HG03108 (cell line): ENCODE measurements around the gene KIF24.
"Not testable (repeated sequence)": the region's sequence is repeated elsewhere in the genome, so short reads cannot be mapped to it uniquely, and the experiment has no call there.

ENCODE experiments used
- ATAC-seq: cut with Tn5 transposase; IDR thresholded peaks from one replicate; pipeline ENCODE4 v1.9.1; 2021; ENCODE audit warnings: moderate library complexity; ENCODE audit not compliant: unreplicated experiment

The KIF24 gene

DNA sequence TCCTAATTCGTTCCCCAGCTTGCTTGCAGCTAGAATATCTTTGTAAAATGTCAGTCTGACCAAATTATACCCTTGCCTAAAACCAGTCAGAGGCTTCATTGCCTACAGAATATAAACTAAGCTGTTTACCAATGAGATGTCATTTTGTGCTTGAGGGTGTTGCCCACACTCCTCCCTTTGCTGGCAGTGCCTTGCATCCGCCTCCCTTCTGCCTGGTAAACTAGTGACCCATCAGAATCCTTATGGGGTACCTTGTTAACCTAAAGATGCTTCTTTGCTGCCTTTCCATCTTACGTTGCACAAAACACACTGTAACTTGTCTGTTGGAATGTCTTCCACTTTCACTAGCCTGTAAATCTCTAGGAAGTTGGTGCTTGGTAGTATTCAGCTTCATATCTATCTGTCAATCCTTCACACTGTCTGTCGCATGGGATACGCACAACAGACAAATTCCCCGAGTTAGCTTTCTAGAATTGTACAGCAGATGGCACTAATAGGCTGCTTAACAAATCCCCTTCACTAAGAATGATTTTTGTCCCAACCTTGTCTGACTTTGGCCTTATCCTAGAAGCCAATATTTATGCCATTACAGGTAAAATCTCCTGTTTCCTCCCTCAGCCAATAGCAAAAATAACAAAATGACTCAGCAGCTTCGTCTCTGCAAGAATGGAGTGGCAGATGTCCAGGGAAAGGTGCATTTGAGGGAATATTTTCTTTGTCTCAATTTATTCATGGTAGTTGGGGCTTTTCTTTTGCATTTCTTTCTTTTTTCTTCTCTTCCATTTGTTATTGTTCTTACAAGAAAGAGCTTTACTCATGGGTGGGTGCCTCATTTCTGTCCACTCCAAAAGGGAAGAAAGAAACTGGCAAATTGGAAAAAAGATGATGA, 3.3 kb upstream of the KIF24 start:
- ATAC-seq: no peak

GRCh38 chr9:34331196-34331595, 2.1 kb upstream of the KIF24 start:
- no peak for ATAC-seq

DNA sequence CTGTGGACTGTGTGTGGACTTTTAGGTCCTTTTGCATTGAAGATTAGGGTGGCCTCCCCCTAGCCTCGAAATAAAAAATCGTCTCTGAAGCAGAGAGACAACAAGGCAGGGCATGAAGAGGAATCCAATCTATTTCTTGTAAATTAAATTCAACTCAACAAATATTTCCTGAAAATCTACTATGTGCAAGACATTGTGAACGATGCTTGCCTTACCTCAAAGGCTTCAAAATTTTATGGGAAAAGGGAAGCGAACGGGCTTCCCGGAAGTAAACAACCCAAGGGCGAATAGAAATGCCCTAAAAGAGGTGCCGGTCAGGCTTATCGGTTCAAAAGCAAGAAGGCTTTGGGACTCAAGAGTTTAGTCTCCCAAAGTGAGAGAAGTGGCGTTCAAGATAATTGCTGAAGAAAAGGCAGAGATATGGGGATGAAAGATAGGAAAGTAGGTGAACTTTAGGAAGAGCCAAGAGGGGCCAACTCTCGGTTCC, 525 bp downstream of the KIF24 start:
- ATAC-seq: no peak

DNA sequence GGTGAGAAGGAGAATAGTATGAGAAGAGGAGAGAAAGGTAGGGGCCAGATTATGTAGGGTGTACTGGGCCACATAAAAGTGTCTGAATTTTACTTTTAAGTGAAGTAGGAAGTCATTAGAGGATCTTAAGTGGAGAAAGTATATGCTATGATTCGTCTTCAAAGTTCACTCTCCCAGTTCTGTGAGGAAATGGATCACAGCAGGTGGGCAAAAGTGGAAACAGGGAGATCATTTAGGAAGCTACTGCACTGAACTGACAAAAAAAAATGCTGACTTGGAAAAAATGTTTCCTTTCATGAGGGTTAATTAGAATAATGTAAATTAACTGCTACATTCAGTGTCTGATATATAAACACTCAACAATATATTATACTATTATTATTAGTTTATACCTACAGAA, 2.4 kb downstream of the KIF24 start:
- ATAC-seq: no peak

GRCh38 chr9:34322899-34323591, 6.0 kb downstream of the KIF24 start:
- ATAC-seq: no peak

DNA sequence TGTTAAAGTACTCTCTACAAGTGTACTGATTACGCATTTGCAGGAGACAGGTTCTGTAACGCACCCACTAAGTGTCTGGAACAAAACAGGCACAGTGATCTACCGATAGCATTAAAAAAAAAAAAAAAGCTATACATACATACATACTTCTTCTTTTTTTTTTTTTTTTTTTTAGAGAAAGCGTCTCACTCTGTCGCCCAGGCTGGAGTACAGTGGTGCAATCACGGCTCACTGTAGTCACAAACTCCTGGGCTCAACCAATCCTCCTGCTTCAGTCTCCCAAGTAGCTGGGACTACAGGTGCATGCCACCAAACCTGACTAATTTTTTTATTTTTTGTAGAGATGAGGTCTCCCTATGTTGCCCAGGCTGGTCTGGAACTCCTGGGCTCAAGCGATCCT, 7.6 kb downstream of the KIF24 start:
- ATAC-seq: no peak

GRCh38 chr9:34318163-34318790, 10.8 kb downstream of the KIF24 start:
- ATAC-seq: no peak

DNA sequence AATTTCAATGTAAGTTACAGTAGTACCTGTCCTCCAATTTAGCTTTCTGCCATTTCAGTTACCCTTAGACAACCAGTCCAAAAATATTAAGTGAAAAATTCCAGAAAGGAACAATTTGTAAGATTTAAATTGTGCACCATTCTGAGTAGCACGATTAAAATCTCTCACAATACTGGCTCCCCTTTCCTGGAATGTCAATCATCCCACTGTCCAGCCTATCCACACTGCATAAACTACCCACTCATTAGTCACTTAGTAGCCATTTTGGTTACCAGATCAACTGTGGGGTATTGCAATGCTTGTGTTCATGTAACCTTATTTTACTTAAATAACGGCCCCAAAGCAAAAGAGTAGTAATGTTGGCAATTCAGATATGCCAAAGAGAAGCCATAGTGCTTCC, 11.6 kb downstream of the KIF24 start:
- ATAC-seq: no peak

- no peak for ATAC-seq
These were observed 17.4 kb downstream of the KIF24 start for GRCh38 chr9:34311499-34312185.

DNA sequence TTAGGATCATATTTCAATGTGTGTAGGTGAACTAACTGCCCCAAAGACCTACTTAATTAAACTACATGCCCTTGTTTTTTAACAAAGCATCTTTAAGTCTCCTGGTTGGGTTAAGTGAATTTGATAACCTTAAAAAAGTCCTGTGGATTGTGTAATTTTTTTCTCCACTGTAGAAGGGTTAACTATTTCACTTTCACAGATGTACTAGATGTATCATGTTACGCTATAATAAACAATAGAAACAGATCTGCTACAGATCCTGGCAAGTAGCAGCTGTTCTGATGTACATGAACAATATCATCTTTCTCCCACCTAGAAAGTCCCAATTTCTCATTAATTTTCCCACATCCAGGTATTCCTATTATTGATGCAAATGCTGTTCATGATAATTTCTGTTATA, 18.9 kb downstream of the KIF24 start:
- ATAC-seq: no peak

GRCh38 chr9:34308316-34308715, 20.8 kb downstream of the KIF24 start:
- ATAC-seq: not testable (repeated sequence)

DNA sequence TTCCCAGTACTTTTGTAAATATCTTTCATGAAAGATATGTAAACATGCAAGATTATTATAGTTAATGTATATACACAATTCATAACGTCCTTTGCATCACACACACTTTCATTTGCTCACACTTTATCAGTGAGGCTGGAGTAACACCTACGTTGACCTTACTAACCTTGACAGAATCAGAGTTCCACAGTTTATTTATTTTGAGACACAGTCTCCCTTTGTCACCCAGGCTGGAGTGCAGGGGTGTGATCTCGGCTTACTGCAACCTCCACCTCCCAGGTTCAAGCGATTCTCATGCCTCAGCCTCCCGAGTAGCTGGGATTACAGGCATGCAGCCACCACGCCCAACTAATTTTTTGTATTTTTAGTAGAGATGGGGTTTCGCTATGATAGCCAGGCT, 28.0 kb downstream of the KIF24 start:
- not testable (repeated sequence) for ATAC-seq

- ATAC-seq: no peak
These were observed 36.5 kb downstream of the KIF24 start for GRCh38 chr9:34292552-34292951.

GRCh38 chr9:34291423-34291822, 37.6 kb downstream of the KIF24 start:
- no peak for ATAC-seq

- ATAC-seq: no peak
These were observed 38.0 kb downstream of the KIF24 start for GRCh38 chr9:34291023-34291422.

- ATAC-seq: no peak
These were observed 39.9 kb downstream of the KIF24 start for GRCh38 chr9:34289159-34289558.

- ATAC-seq: no peak
These were observed 47.0 kb downstream of the KIF24 start for GRCh38 chr9:34282096-34282495.

GRCh38 chr9:34279411-34279810, 49.7 kb downstream of the KIF24 start:
- ATAC-seq: no peak
